GM21737 (cell line): Measurements from ENCODE around the gene TRIM7.
"Not testable (repeated sequence)": the region's sequence is repeated elsewhere in the genome, so short reads cannot be mapped to it uniquely, and the experiment has no call there.

ENCODE experiments used
- ATAC-seq: cut with Tn5 transposase; IDR thresholded peaks from one replicate; pipeline ENCODE4 v1.9.1; 2021; ENCODE audit warnings: mild to moderate bottlenecking, moderate library complexity; ENCODE audit not compliant: unreplicated experiment

The TRIM7 gene

GRCh38 chr5:181156758-181157157, 48.2 kb downstream of the TRIM7 start:
- no peak for ATAC-seq

- ATAC-seq, result no peak
Measured at GRCh38 chr5:181153814-181154213, 51.2 kb downstream of the TRIM7 start.

- ATAC-seq, result no peak
Measured at GRCh38 chr5:181152406-181152805, 52.6 kb downstream of the TRIM7 start.

- no peak for ATAC-seq
Measured at GRCh38 chr5:181151146-181151545, 53.9 kb downstream of the TRIM7 start.

- peak; percentile 47 for ATAC-seq
Measured at GRCh38 chr5:181149806-181150733, 54.9 kb downstream of the TRIM7 start.

- no peak for ATAC-seq
Measured at GRCh38 chr5:181149355-181149754, 55.6 kb downstream of the TRIM7 start.

- not testable (repeated sequence) for ATAC-seq
Measured at GRCh38 chr5:181146927-181147636, 57.9 kb downstream of the TRIM7 start, which contains the start of gene OR2V2. TSS of gene OR2V2 (plus strand) at chr5:181147586. CDS start at chr5:181154943, 7,357 bp downstream.

- no peak for ATAC-seq
Measured at GRCh38 chr5:181145133-181145532, 59.9 kb downstream of the TRIM7 start.
